Cardiac muscle cell (in vitro differentiated cells and primary cell): ENCODE data around the gene USP43. TPM values are rescaled to one million over a fixed set of nuclear protein-coding genes. Genes with fewer than 3 reads are reported as not detected.
"Not testable (repeated sequence)": the region's sequence is repeated elsewhere in the genome, so short reads cannot be mapped to it uniquely, and the experiment has no call there.

Source experiments
- DNase-seq, 2 donors: peaks; one replicate each; pipeline versions ENCODE4 v3.0.0 to v3.0.0-alpha.2; 2010 to 2017; ENCODE audit warnings: low read depth in 1 of 2, low spot score in 1 of 2
- H3K27ac ChIP-seq: fragments of 200-600 bp; sonication (generic); 2 replicates; pipeline ENCODE4 v1.5.1; 2016
- H3K27me3 ChIP-seq: fragments of 200-600 bp; sonication (generic); 2 replicates; pipeline ENCODE4 v1.6.0; 2016; ENCODE audit warnings: control low read depth
- H3K36me3 ChIP-seq: fragments of 200-600 bp; sonication (generic); 2 replicates; pipeline ENCODE4 v1.5.1; 2016; ENCODE audit warnings: control low read depth
- H3K4me1 ChIP-seq: fragments of 200-600 bp; sonication (generic); 2 replicates; pipeline ENCODE4 v1.8.1; 2017; ENCODE audit warnings: low read depth, mild to moderate bottlenecking, mixed run types
- H3K4me3 ChIP-seq: fragments of 200-600 bp; sonication (generic); 2 replicates; pipeline ENCODE4 v1.5.1; 2016; ENCODE audit warnings: mild to moderate bottlenecking
- H3K9me3 ChIP-seq: fragments of 200-600 bp; sonication (generic); 2 replicates; pipeline ENCODE4 v1.5.1; 2017; ENCODE audit warnings: low read depth, mild to moderate bottlenecking, control low read depth
- CTCF ChIP-seq: IDR thresholded peaks from 2 replicates; pipeline ENCODE4 v1.5.1; 2012; ENCODE audit warnings: low read depth, mild to moderate bottlenecking, low read length
- polyA plus RNA-seq: library from polyadenylated mRNA; unstranded; fragments of >200 nt; fragmentation: Nextera tagmentation; extraction: Ambion mirVana; gene quantifications from 2 replicates; pipeline ENCODE4 v1.2.1, GENCODE V29; 2016
- total RNA-seq: library from RNA; depleted of rRNA; stranded (reverse); fragments of >200 nt; gene quantifications from 2 replicates; pipeline ENCODE4 v1.2.3, GENCODE V29; 2016

Gene USP43
- total RNA-seq (1.2 and 2.8 TPM in 2 replicates), polyA plus RNA-seq (1.7 and 1.8 TPM in 2 replicates)

GRCh38 chr17:9644910-9645751 is at the start of gene USP43:
Gene USP43 (plus strand): TSS chr17:9645517. CDS start chr17:9645633, 116 bp downstream.
- H3K27ac ChIP-seq, result no peak within 1 kb of the TSS
- DNase-seq, result peak; percentile 23 to 59

GRCh38 chr17:9597638-9598037 is 47.7 kb upstream of the USP43 start:
- H3K27me3 ChIP-seq, H3K9me3 ChIP-seq, H3K27ac ChIP-seq, DNase-seq, H3K4me3 ChIP-seq, H3K36me3 ChIP-seq, H3K4me1 ChIP-seq: not testable (repeated sequence)

More at GRCh38 chr17:9644910-9645751, at the start of gene USP43:
- Histone ChIP-seq H3K4me1 (no peaks in the 10 kb centered on the region), H3K9me3 (no peaks in the 10 kb centered on the region), H3K4me3 (peak within 1 kb of the TSS; percentile 66), H3K36me3 (no peaks in the 10 kb centered on the region), H3K27me3 (peaks cover 15% of the 10 kb centered on the region)
- TF ChIP-seq CTCF, result no peak

GRCh38 chr17:9598661-9599060 is 46.7 kb upstream of the USP43 start:
- no peak for DNase-seq

GRCh38 chr17:9604583-9604982 is 40.7 kb upstream of the USP43 start:
- not testable (repeated sequence) for H3K27ac ChIP-seq, DNase-seq, H3K9me3 ChIP-seq, H3K36me3 ChIP-seq, H3K4me3 ChIP-seq, H3K27me3 ChIP-seq, H3K4me1 ChIP-seq

More at GRCh38 chr17:9598661-9599060, 46.7 kb upstream of the USP43 start:
- no peaks in the 10 kb centered on the region for H3K9me3 ChIP-seq
- TF ChIP-seq CTCF, result no peak
- no peak overlapping the region for H3K4me3 ChIP-seq
- no peaks in the 10 kb centered on the region for H3K36me3 ChIP-seq
- H3K27ac ChIP-seq, result no peak overlapping the region
- peaks cover 6% of the 10 kb centered on the region for H3K27me3 ChIP-seq
- H3K4me1 ChIP-seq, result no peaks in the 10 kb centered on the region

GRCh38 chr17:9606453-9606852 is 38.9 kb upstream of the USP43 start:
- Histone ChIP-seq H3K27ac (no peak overlapping the region), H3K4me3 (no peak overlapping the region), H3K36me3 (no peaks in the 10 kb centered on the region), H3K9me3 (no peaks in the 10 kb centered on the region), H3K27me3 (peaks cover 2% of the 10 kb centered on the region), H3K4me1 (no peaks in the 10 kb centered on the region)
- DNase-seq, result no peak
- TF ChIP-seq CTCF, result no peak

- H3K9me3 ChIP-seq, H3K27me3 ChIP-seq, H3K27ac ChIP-seq, H3K4me3 ChIP-seq, H3K36me3 ChIP-seq, H3K4me1 ChIP-seq, DNase-seq: not testable (repeated sequence)
Measured at GRCh38 chr17:9607058-9607457, 38.3 kb upstream of the USP43 start.

- Histone ChIP-seq H3K9me3 (no peaks in the 10 kb centered on the region), H3K27ac (no peak overlapping the region), H3K27me3 (no peaks in the 10 kb centered on the region), H3K36me3 (no peaks in the 10 kb centered on the region), H3K4me1 (no peaks in the 10 kb centered on the region), H3K4me3 (no peak overlapping the region)
- no peak for TF ChIP-seq CTCF
- no peak for DNase-seq
Measured at GRCh38 chr17:9611557-9611956, 33.8 kb upstream of the USP43 start.
